Gastroesophageal sphincter (tissue), 4 donors: ENCODE data around the gene NDUFB5. TPM values are rescaled to one million over a fixed set of nuclear protein-coding genes. Genes with fewer than 3 reads are reported as not detected.

Experiments
- ATAC-seq: fragments of 150-250 bp; one replicate; pipeline ENCODE4 v1.9.1; 2016; ENCODE audit warnings: mild to moderate bottlenecking, moderate library complexity
- H3K27ac ChIP-seq, 4 donors: fragments of 200-600 bp; sonication (generic) in 3 of 4; 1 replicate in 3 of 4; 2 replicates in 1 of 4; pipeline ENCODE4 v1.5.1; 2016 to 2019
- H3K27me3 ChIP-seq: fragments of 200-600 bp; sonication (generic); one replicate; pipeline ENCODE4 v1.5.1; 2019
- H3K36me3 ChIP-seq, 2 donors: fragments of 200-600 bp; sonication (generic); one replicate each; pipeline ENCODE4 v1.5.1; 2019; ENCODE audit warnings: control low read depth in 1 of 2
- H3K4me1 ChIP-seq, 3 donors: fragments of 200-600 bp; sonication (generic); 1 replicate in 2 of 3; 2 replicates in 1 of 3; pipeline ENCODE4 v1.5.1; 2016 to 2019; ENCODE audit warnings: control low read depth in 2 of 3
- H3K4me3 ChIP-seq, 2 donors: fragments of 200-600 bp; sonication (generic); one replicate each; pipeline ENCODE4 v1.5.1; 2019; ENCODE audit warnings: mild to moderate bottlenecking in 1 of 2, moderate library complexity in 1 of 2
- H3K9me3 ChIP-seq, 3 donors: fragments of 200-600 bp; sonication (generic); one replicate each; pipeline ENCODE4 v1.5.1; 2017 to 2019; ENCODE audit warnings: control low read depth in 2 of 3
- EP300 ChIP-seq: sonication (generic); formaldehyde crosslinking; IDR thresholded peaks from one replicate; pipeline ENCODE4 v1.6.1; 2017; ENCODE audit warnings: antibody characterized with exemption, mild to moderate bottlenecking
- POLR2A ChIP-seq, 2 donors: fragments of 450-650 bp; IDR thresholded peaks; one replicate each; pipeline ENCODE4 v1.6.1; 2017; ENCODE audit warnings: antibody characterized with exemption in 2 of 2, mild to moderate bottlenecking in 2 of 2, moderate library complexity in 1 of 2
- POLR2AphosphoS5 ChIP-seq: sonication (generic); formaldehyde crosslinking; IDR thresholded peaks from one replicate; pipeline ENCODE4 v1.6.1; 2017; ENCODE audit warnings: antibody characterized with exemption
- WGBS, 2 donors: methylation state at CpG; one replicate each; pipeline ENCODE4 v1.1.5; 2018; ENCODE audit warnings: low coverage in 1 of 2; 5-methylcytosine and 5-hydroxymethylcytosine counted together
- total RNA-seq, 4 donors: library from RNA; depleted of rRNA; stranded (reverse); fragments of >200 nt; gene quantifications; one replicate each; pipeline ENCODE4 v1.1.0, GENCODE V29; 2016
- TF ChIP-seq, protein P1 (sequence below), 4 experiments: fragments of 200-600 bp in 2 of 4; fragments of 450-650 bp in 2 of 4; sonication (generic) in 1 of 4; IDR thresholded peaks; one replicate each; pipeline ENCODE4 v1.5.1; 2017 to 2019; ENCODE audit warnings: antibody characterized with exemption in 4 of 4, mild to moderate bottlenecking in 2 of 4, moderate library complexity in 2 of 4

NDUFB5 gene
- total RNA-seq, 4 donors from 2014 or later: 73.6 to 137 (median 100) TPM

DNA sequence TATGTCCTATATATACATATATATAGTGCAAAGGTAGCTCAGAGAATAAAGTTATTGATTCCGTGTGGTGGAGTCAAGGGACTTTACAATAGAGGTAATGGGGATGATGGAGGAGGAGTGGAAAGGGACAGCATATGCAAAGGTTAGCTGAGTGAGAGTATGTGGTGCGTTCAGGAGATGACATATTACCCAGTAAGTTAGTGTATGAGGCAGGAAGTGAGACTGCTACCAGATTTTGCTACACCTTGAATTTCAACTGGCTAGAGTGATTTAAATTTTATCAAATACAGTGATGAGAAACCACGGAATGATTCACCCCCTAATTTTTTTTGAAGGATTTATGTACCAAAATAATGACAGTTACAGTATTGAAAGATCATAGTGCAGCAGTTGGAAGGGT lies 39.1 kb upstream of the NDUFB5 start:
- H3K9me3 ChIP-seq: no peaks in the 10 kb centered on the region
- H3K27ac ChIP-seq: no peak overlapping the region
- H3K4me1 ChIP-seq: peaks cover 0 to 25% (median 0%) of the 10 kb centered on the region in 3 donors
- WGBS, 2 donors: 65 to 71% methylated on average over 3 of the region's 3 CpGs
- no peaks in the 10 kb centered on the region for H3K27me3 ChIP-seq
- H3K36me3 ChIP-seq: peaks cover 0 to 11% of the 10 kb centered on the region in 2 donors
- no peak for ATAC-seq
- H3K4me3 ChIP-seq: no peak overlapping the region
- TF ChIP-seq EP300 (no peak), POLR2A (IDR thresholded peaks at IDR 0.05) (no peak), POLR2AphosphoS5 (no peak)
- TF ChIP-seq, protein P1, sequence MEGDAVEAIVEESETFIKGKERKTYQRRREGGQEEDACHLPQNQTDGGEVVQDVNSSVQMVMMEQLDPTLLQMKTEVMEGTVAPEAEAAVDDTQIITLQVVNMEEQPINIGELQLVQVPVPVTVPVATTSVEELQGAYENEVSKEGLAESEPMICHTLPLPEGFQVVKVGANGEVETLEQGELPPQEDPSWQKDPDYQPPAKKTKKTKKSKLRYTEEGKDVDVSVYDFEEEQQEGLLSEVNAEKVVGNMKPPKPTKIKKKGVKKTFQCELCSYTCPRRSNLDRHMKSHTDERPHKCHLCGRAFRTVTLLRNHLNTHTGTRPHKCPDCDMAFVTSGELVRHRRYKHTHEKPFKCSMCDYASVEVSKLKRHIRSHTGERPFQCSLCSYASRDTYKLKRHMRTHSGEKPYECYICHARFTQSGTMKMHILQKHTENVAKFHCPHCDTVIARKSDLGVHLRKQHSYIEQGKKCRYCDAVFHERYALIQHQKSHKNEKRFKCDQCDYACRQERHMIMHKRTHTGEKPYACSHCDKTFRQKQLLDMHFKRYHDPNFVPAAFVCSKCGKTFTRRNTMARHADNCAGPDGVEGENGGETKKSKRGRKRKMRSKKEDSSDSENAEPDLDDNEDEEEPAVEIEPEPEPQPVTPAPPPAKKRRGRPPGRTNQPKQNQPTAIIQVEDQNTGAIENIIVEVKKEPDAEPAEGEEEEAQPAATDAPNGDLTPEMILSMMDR (IDR thresholded peaks at IDR 0.05): no peak

GRCh38 chr3:179580992-179581391 lies 23.6 kb upstream of the NDUFB5 start:
- no peak for ATAC-seq

GRCh38 chr3:179589143-179589542 lies 15.5 kb upstream of the NDUFB5 start:
- Histone ChIP-seq H3K27ac (no peak overlapping the region), H3K36me3 (peaks cover 21 to 99% of the 10 kb centered on the region in 2 donors), H3K27me3 (no peaks in the 10 kb centered on the region), H3K4me3 (no peak overlapping the region), H3K4me1 (peaks cover 0 to 24% (median 2%) of the 10 kb centered on the region in 3 donors), H3K9me3 (no peaks in the 10 kb centered on the region)
- TF ChIP-seq, protein P1 (IDR thresholded peaks at IDR 0.05): no peak
- TF ChIP-seq EP300 (no peak), POLR2A (IDR thresholded peaks at IDR 0.05) (no peak), POLR2AphosphoS5 (no peak)
- no peak for ATAC-seq

More at GRCh38 chr3:179580992-179581391, 23.6 kb upstream of the NDUFB5 start:
- H3K4me1 ChIP-seq: no peaks in the 10 kb centered on the region
- no peaks in the 10 kb centered on the region for H3K27me3 ChIP-seq
- H3K36me3 ChIP-seq: peaks cover 0 to 93% of the 10 kb centered on the region in 2 donors
- no peaks in the 10 kb centered on the region for H3K9me3 ChIP-seq
- no peak overlapping the region for H3K4me3 ChIP-seq
- H3K27ac ChIP-seq: no peak overlapping the region
- TF ChIP-seq EP300 (no peak), POLR2A (IDR thresholded peaks at IDR 0.05) (no peak), POLR2AphosphoS5 (no peak)
- TF ChIP-seq, protein P1 (IDR thresholded peaks at IDR 0.05): no peak
- 100% methylated on average over 1 of the region's 1 CpG; no CpG with 5 or more reads in 1 of the 2 donors for WGBS, 2 donors

GRCh38 chr3:179590669-179591068 lies 13.9 kb upstream of the NDUFB5 start:
- H3K4me1 ChIP-seq: peaks cover 0 to 24% (median 2%) of the 10 kb centered on the region in 3 donors
- no peak for ATAC-seq
- H3K27ac ChIP-seq: peak overlapping the region in 2 of 4 donors; percentile 5 to 64
- no peak overlapping the region for H3K4me3 ChIP-seq
- peaks cover 21 to 99% of the 10 kb centered on the region in 2 donors for H3K36me3 ChIP-seq
- TF ChIP-seq POLR2AphosphoS5 (no peak), EP300 (no peak), POLR2A (IDR thresholded peaks at IDR 0.05) (no peak)
- TF ChIP-seq, protein P1 (IDR thresholded peaks at IDR 0.05): no peak
- 35 to 46% methylated on average over 2 of the region's 2 CpGs for WGBS, 2 donors
- no peaks in the 10 kb centered on the region for H3K9me3 ChIP-seq
- no peaks in the 10 kb centered on the region for H3K27me3 ChIP-seq

GRCh38 chr3:179591313-179591712 lies 13.3 kb upstream of the NDUFB5 start:
- TF ChIP-seq POLR2AphosphoS5: no peak
- TF ChIP-seq EP300: no peak
- TF ChIP-seq POLR2A (IDR thresholded peaks at IDR 0.05): no peak
- TF ChIP-seq, protein P1 (IDR thresholded peaks at IDR 0.05): no peak
- H3K4me3 ChIP-seq: no peak overlapping the region
- H3K9me3 ChIP-seq: no peaks in the 10 kb centered on the region
- H3K4me1 ChIP-seq: peaks cover 0 to 24% (median 2%) of the 10 kb centered on the region in 3 donors
- H3K27me3 ChIP-seq: no peaks in the 10 kb centered on the region
- peak overlapping the region in 2 of 4 donors; percentile 5 to 64 for H3K27ac ChIP-seq
- 26 to 50% methylated on average over 1 of the region's 1 CpG for WGBS, 2 donors
- ATAC-seq: no peak
- H3K36me3 ChIP-seq: peaks cover 21 to 99% of the 10 kb centered on the region in 2 donors
